ENCODE results near the gene IL17B.

Gene IL17B

GRCh38 chr5:149413477-149414210, 34.6 kb upstream of the IL17B start:
- Mint-ChIP-seq H3K4me1 (peaks cover 62% of the 10 kb centered on the region), H3K27ac (peak overlapping the region; percentile 94), H3K4me3 (peak overlapping the region; percentile 49 to 69 (median 50)), H3K27me3 (ENCODE audit: low read depth) (peaks cover 3% of the 10 kb centered on the region), H3K36me3 (ENCODE audit: low read depth) (peaks cover 21% of the 10 kb centered on the region), H3K9me3 (no peaks in the 10 kb centered on the region)
- TF ChIP-seq CTCF (IDR thresholded peaks at IDR 0.05; ENCODE audit: unreplicated experiment in 3 of 3): no peak

GRCh38 chr5:149412783-149413476, 33.8 kb upstream of the IL17B start:
- Mint-ChIP-seq H3K4me1 (peaks cover 58% of the 10 kb centered on the region), H3K36me3 (ENCODE audit: low read depth) (peaks cover 20% of the 10 kb centered on the region), H3K9me3 (no peaks in the 10 kb centered on the region), H3K27ac (peak overlapping the region; percentile 94), H3K4me3 (peak overlapping the region; percentile 1 to 50 (median 19)), H3K27me3 (ENCODE audit: low read depth) (peaks cover 3% of the 10 kb centered on the region)
- no peak for TF ChIP-seq CTCF (IDR thresholded peaks at IDR 0.05; ENCODE audit: unreplicated experiment in 3 of 3)

GRCh38 chr5:149411738-149412519, 32.8 kb upstream of the IL17B start:
- peaks cover 20% of the 10 kb centered on the region for H3K36me3 Mint-ChIP-seq (ENCODE audit: low read depth)
- H3K27me3 Mint-ChIP-seq (ENCODE audit: low read depth): peaks cover 3% of the 10 kb centered on the region
- H3K9me3 Mint-ChIP-seq: no peaks in the 10 kb centered on the region
- no peak for TF ChIP-seq CTCF (IDR thresholded peaks at IDR 0.05; ENCODE audit: unreplicated experiment in 3 of 3)
- H3K4me3 Mint-ChIP-seq: peak overlapping the region in 2 of 3 experiments; percentile 19 to 67
- peaks cover 57% of the 10 kb centered on the region for H3K4me1 Mint-ChIP-seq
- H3K27ac Mint-ChIP-seq: peak overlapping the region in 2 of 3 experiments; percentile 51 to 94

GRCh38 chr5:149410721-149411432, 31.8 kb upstream of the IL17B start:
- Mint-ChIP-seq H3K27me3 (ENCODE audit: low read depth) (peaks cover 3% of the 10 kb centered on the region), H3K4me1 (peaks cover 57% of the 10 kb centered on the region), H3K27ac (peak overlapping the region; percentile 50 to 97 (median 66)), H3K36me3 (ENCODE audit: low read depth) (peaks cover 17% of the 10 kb centered on the region), H3K9me3 (no peaks in the 10 kb centered on the region), H3K4me3 (peak overlapping the region; percentile 26 to 98 (median 35))
- TF ChIP-seq CTCF (IDR thresholded peaks at IDR 0.05; ENCODE audit: unreplicated experiment in 3 of 3): no peak

- Mint-ChIP-seq H3K27ac (peak overlapping the region; percentile 96 to 97 (median 97)), H3K36me3 (ENCODE audit: low read depth) (peaks cover 17% of the 10 kb centered on the region), H3K4me1 (peaks cover 57% of the 10 kb centered on the region), H3K4me3 (peak overlapping the region; percentile 89 to 98 (median 91)), H3K27me3 (ENCODE audit: low read depth) (peaks cover 3% of the 10 kb centered on the region), H3K9me3 (no peaks in the 10 kb centered on the region)
- no peak for TF ChIP-seq CTCF (IDR thresholded peaks at IDR 0.05; ENCODE audit: unreplicated experiment in 3 of 3)
These were observed 31.0 kb upstream of the IL17B start for GRCh38 chr5:149410071-149410470.

Data from nephron (organoid).